Tibial nerve (tissue), 4 donors: Measurements from ENCODE around the gene LDLRAP1. TPM values are rescaled to one million over a fixed set of nuclear protein-coding genes. Genes with fewer than 3 reads are reported as not detected.

Experiments used
- DNase-seq, 2 donors: peaks; one replicate each; pipeline ENCODE4 v3.0.0-alpha.2; 2019; ENCODE audit warnings: low spot score in 2 of 2
- H3K27ac ChIP-seq, 4 donors: fragments of 200-600 bp; sonication (generic) in 3 of 4; one replicate each; pipeline ENCODE4 v1.5.1; 2017 to 2019; ENCODE audit warnings: mild to moderate bottlenecking in 1 of 4
- H3K27me3 ChIP-seq, 2 donors: fragments of 200-600 bp; sonication (generic) in 1 of 2; one replicate each; pipeline versions ENCODE4 v1.5.1 to v1.6.0; 2017 to 2019
- H3K36me3 ChIP-seq, 3 donors: fragments of 200-600 bp; sonication (generic); one replicate each; pipeline ENCODE4 v1.5.1; 2018 to 2019
- H3K4me1 ChIP-seq, 4 donors: fragments of 200-600 bp; sonication (generic) in 3 of 4; one replicate each; pipeline ENCODE4 v1.5.1; 2017 to 2019
- H3K4me3 ChIP-seq, 4 donors: fragments of 200-600 bp; sonication (generic) in 3 of 4; one replicate each; pipeline ENCODE4 v1.5.1; 2017 to 2019; ENCODE audit warnings: mild to moderate bottlenecking in 1 of 4, moderate library complexity in 1 of 4
- H3K9me3 ChIP-seq, 4 donors: fragments of 200-600 bp; sonication (generic) in 3 of 4; one replicate each; pipeline ENCODE4 v1.5.1; 2017 to 2019
- CTCF ChIP-seq, 5 experiments: fragments of 200-600 bp in 3 of 5; fragments of 450-650 bp in 2 of 5; sonication (generic) in 3 of 5; IDR thresholded peaks; one replicate each; pipeline ENCODE4 v1.5.1; 2016 to 2019; ENCODE audit warnings: antibody characterized with exemption in 5 of 5, mild to moderate bottlenecking in 3 of 5, moderate library complexity in 2 of 5
- EP300 ChIP-seq, 2 donors: sonication (generic); formaldehyde crosslinking; IDR thresholded peaks; one replicate each; pipeline ENCODE4 v1.6.1; 2017; ENCODE audit warnings: antibody characterized with exemption in 2 of 2, mild to moderate bottlenecking in 1 of 2
- POLR2A ChIP-seq, 2 donors: fragments of 450-650 bp; IDR thresholded peaks; one replicate each; pipeline ENCODE4 v1.6.1; 2017; ENCODE audit warnings: antibody characterized with exemption in 2 of 2, mild to moderate bottlenecking in 2 of 2, moderate library complexity in 2 of 2
- WGBS, 2 donors: methylation state at CpG; one replicate each; pipeline ENCODE4 v1.1.5; 2018; 5-methylcytosine and 5-hydroxymethylcytosine counted together
- total RNA-seq, 4 donors: library from RNA; depleted of rRNA; stranded (reverse); fragments of >200 nt; gene quantifications; one replicate each; pipeline ENCODE4 v1.1.0, GENCODE V29; 2016

LDLRAP1 gene
- total RNA-seq, 4 donors from 2014 or later: 10.9 to 28.5 (median 14.7) TPM

GRCh38 chr1:25557543-25557942, 14.1 kb downstream of the LDLRAP1 start:
- DNase-seq: no peak
- Histone ChIP-seq H3K4me3 (no peak overlapping the region), H3K27ac (no peak overlapping the region), H3K27me3 (no peaks in the 10 kb centered on the region), H3K9me3 (no peaks in the 10 kb centered on the region), H3K4me1 (peaks cover 0 to 51% (median 18%) of the 10 kb centered on the region in 4 donors), H3K36me3 (peaks cover 0 to 42% (median 0%) of the 10 kb centered on the region in 3 donors)
- TF ChIP-seq POLR2A (IDR thresholded peaks at IDR 0.05) (no peak), CTCF (IDR thresholded peaks at IDR 0.05) (no peak), EP300 (IDR thresholded peaks at IDR 0.05) (no peak)
- 82% methylated on average over 7 of the region's 7 CpGs for WGBS, 2 donors

GRCh38 chr1:25559031-25559430, 15.6 kb downstream of the LDLRAP1 start:
- WGBS, 2 donors: 41 to 50% methylated on average over 6 of the region's 6 CpGs
- H3K36me3 ChIP-seq: peaks cover 0 to 48% (median 0%) of the 10 kb centered on the region in 3 donors
- peaks cover 0 to 61% (median 18%) of the 10 kb centered on the region in 4 donors for H3K4me1 ChIP-seq

GRCh38 chr1:25560001-25560400, 16.6 kb downstream of the LDLRAP1 start:
- peaks cover 0 to 63% (median 18%) of the 10 kb centered on the region in 4 donors for H3K4me1 ChIP-seq
- no peaks in the 10 kb centered on the region for H3K9me3 ChIP-seq
- TF ChIP-seq EP300 (IDR thresholded peaks at IDR 0.05) (no peak), CTCF (IDR thresholded peaks at IDR 0.05) (no peak), POLR2A (IDR thresholded peaks at IDR 0.05) (no peak)
- WGBS, 2 donors: 46 to 56% methylated on average over 9 of the region's 9 CpGs
- H3K4me3 ChIP-seq: no peak overlapping the region
- DNase-seq: no peak
- peaks cover 0 to 53% (median 0%) of the 10 kb centered on the region in 3 donors for H3K36me3 ChIP-seq
- H3K27me3 ChIP-seq: no peaks in the 10 kb centered on the region
- peak overlapping the region in 1 of 4 donors; percentile 20 for H3K27ac ChIP-seq

More at GRCh38 chr1:25559031-25559430, 15.6 kb downstream of the LDLRAP1 start:
- Histone ChIP-seq H3K9me3 (no peaks in the 10 kb centered on the region), H3K4me3 (no peak overlapping the region), H3K27ac (peak overlapping the region in 2 of 4 donors; percentile 4 to 20), H3K27me3 (no peaks in the 10 kb centered on the region)
- no peak for DNase-seq
- TF ChIP-seq CTCF (IDR thresholded peaks at IDR 0.05) (no peak), POLR2A (IDR thresholded peaks at IDR 0.05) (no peak), EP300 (IDR thresholded peaks at IDR 0.05) (no peak)

GRCh38 chr1:25560788-25561187, 17.4 kb downstream of the LDLRAP1 start:
- no peaks in the 10 kb centered on the region for H3K9me3 ChIP-seq
- 78 to 81% methylated on average over 4 of the region's 4 CpGs for WGBS, 2 donors
- TF ChIP-seq CTCF (IDR thresholded peaks at IDR 0.05) (no peak), POLR2A (IDR thresholded peaks at IDR 0.05) (no peak), EP300 (IDR thresholded peaks at IDR 0.05) (no peak)
- H3K36me3 ChIP-seq: peaks cover 0 to 56% (median 0%) of the 10 kb centered on the region in 3 donors
- peak overlapping the region in 1 of 4 donors; percentile 20 for H3K27ac ChIP-seq
- no peaks in the 10 kb centered on the region for H3K27me3 ChIP-seq
- H3K4me1 ChIP-seq: peaks cover 0 to 65% (median 18%) of the 10 kb centered on the region in 4 donors
- DNase-seq: no peak
- H3K4me3 ChIP-seq: no peak overlapping the region

GRCh38 chr1:25561421-25562100, 18.2 kb downstream of the LDLRAP1 start:
- Histone ChIP-seq H3K36me3 (peaks cover 0 to 56% (median 0%) of the 10 kb centered on the region in 3 donors), H3K4me1 (peaks cover 0 to 65% (median 12%) of the 10 kb centered on the region in 4 donors), H3K27ac (peak overlapping the region in 3 of 4 donors; percentile 80 to 91 (median 82)), H3K27me3 (no peaks in the 10 kb centered on the region), H3K9me3 (no peaks in the 10 kb centered on the region), H3K4me3 (no peak overlapping the region)
- no peak for DNase-seq
- TF ChIP-seq POLR2A (IDR thresholded peaks at IDR 0.05): no peak
- no peak for TF ChIP-seq CTCF (IDR thresholded peaks at IDR 0.05)
- TF ChIP-seq EP300 (IDR thresholded peaks at IDR 0.05): no peak
- WGBS, 2 donors: 59 to 68% methylated on average over 8 of the region's 8 CpGs
